ENCODE results near the gene GPI. TPM values are rescaled to one million over a fixed set of nuclear protein-coding genes. Genes with fewer than 3 reads are reported as not detected.

The GPI gene
- total and polyA plus RNA-seq, 2 donors (not counting 3 experiments of a cell fraction or from before 2014, with no cell fraction given), result 131 to 273 TPM

DNA sequence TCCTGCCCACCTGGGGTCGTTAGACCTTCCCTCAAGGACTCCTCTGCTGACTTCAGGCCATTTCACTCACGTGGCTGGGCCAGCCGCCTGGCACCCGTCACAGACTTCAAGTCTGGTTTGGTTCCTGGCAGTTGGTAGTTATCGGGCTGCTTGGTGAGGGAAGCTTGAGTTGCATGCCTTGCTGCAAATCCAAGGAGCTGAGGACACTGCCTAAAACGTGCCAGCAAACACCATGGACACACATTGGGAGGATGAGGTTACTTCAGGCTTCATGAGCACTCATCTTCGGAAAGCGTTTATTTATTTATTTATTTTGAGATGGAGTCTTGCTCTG, 2.6 kb downstream of the GPI start:
- H3K79me2 ChIP-seq (ENCODE audit: control insufficient read depth, insufficient read depth, low read length), result peaks cover 35% of the 10 kb centered on the region
- no TSS peak for BruUV-seq (replicated peaks)
- H3K9me1 ChIP-seq (replicated peaks; ENCODE audit: control insufficient read depth, extremely low read depth, insufficient read depth, low read length), result no peaks in the 10 kb centered on the region
- intact Hi-C loops (cut with micrococcal nuclease) (loop anchor here (5.0 kb wide), 1 partner anchor 65 kb away; no protein-coding TSS in a partner anchor), dilution Hi-C loops (cut with MboI; ENCODE audit: extremely low pct_ligation_motif_present, low sequenced_read_pairs) (no loop called here)
- H3K27me3 ChIP-seq (ENCODE audit: control insufficient read depth in 2 of 2, insufficient read depth in 2 of 2, low read length in 2 of 2), result no peaks in the 10 kb centered on the region
- no peak overlapping the region for H2AFZ ChIP-seq (ENCODE audit: low read depth, low read length)
- H4K20me1 ChIP-seq (replicated peaks; ENCODE audit: control insufficient read depth, extremely low read depth, insufficient read depth, low read length), result no peaks in the 10 kb centered on the region
- peaks cover 6 to 21% of the 10 kb centered on the region in 2 experiments for H3K36me3 ChIP-seq (ENCODE audit: control insufficient read depth in 2 of 2, extremely low read depth in 1 of 2, insufficient read depth in 2 of 2, low read length in 2 of 2)
- ChIA-PET POLR2A (no interaction called here), CTCF (no interaction called here)
- H3K4me2 ChIP-seq (ENCODE audit: insufficient read depth, low read length), result no peak overlapping the region
- no peak overlapping the region for H3K27ac ChIP-seq (ENCODE audit: insufficient read depth, low read depth, low read length)
- no peaks in the 10 kb centered on the region for H3K9me3 ChIP-seq (replicated peaks; ENCODE audit: control insufficient read depth, insufficient read depth, low read length)
- no peak overlapping the region for H3K4me3 ChIP-seq (replicated peaks in 1 of 3; ENCODE audit: insufficient read depth in 1 of 3, low read depth in 1 of 3, low read length in 3 of 3)
- peaks cover 11% of the 10 kb centered on the region for H3K4me1 ChIP-seq (ENCODE audit: control insufficient read depth, extremely low read depth, insufficient read depth, low read length)
- no peak for FAIRE-seq
- no peak for DNase-seq (ENCODE audit: low read depth, low spot score)
- H3K9ac ChIP-seq (replicated peaks; ENCODE audit: extremely low read depth, insufficient read depth, low read length), result no peak overlapping the region
- TF ChIP-seq JUN (IDR thresholded peaks at IDR 0.05; ENCODE audit: borderline replicate concordance, insufficient read depth, insufficient read length, low read depth) (no peak), MYC (IDR thresholded peaks at IDR 0.05; ENCODE audit: low read depth, low read length) (no peak), FOS (IDR thresholded peaks at IDR 0.05; ENCODE audit: borderline replicate concordance, insufficient read depth, low read length) (no peak), GATA2 (IDR thresholded peaks at IDR 0.05; ENCODE audit: insufficient read depth, insufficient read length, low read depth, low read length) (no peak), POLR2AphosphoS5 (IDR thresholded peaks at IDR 0.05; ENCODE audit: insufficient read depth, low read depth, low read length) (no peak), EZH2 (IDR thresholded peaks at IDR 0.05; ENCODE audit: borderline replicate concordance, low read depth, low read length, severe bottlenecking) (no peak), POLR2A (IDR thresholded peaks at IDR 0.05; ENCODE audit: low read depth, low read length) (no peak)
- TF ChIP-seq, protein P1, sequence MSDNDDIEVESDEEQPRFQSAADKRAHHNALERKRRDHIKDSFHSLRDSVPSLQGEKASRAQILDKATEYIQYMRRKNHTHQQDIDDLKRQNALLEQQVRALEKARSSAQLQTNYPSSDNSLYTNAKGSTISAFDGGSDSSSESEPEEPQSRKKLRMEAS (IDR thresholded peaks at IDR 0.05; ENCODE audit: insufficient read depth, insufficient read length), result no peak
- TF ChIP-seq, protein P2, sequence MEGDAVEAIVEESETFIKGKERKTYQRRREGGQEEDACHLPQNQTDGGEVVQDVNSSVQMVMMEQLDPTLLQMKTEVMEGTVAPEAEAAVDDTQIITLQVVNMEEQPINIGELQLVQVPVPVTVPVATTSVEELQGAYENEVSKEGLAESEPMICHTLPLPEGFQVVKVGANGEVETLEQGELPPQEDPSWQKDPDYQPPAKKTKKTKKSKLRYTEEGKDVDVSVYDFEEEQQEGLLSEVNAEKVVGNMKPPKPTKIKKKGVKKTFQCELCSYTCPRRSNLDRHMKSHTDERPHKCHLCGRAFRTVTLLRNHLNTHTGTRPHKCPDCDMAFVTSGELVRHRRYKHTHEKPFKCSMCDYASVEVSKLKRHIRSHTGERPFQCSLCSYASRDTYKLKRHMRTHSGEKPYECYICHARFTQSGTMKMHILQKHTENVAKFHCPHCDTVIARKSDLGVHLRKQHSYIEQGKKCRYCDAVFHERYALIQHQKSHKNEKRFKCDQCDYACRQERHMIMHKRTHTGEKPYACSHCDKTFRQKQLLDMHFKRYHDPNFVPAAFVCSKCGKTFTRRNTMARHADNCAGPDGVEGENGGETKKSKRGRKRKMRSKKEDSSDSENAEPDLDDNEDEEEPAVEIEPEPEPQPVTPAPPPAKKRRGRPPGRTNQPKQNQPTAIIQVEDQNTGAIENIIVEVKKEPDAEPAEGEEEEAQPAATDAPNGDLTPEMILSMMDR (IDR thresholded peaks at IDR 0.05; ENCODE audit: extremely low read depth in 1 of 2, insufficient read depth in 1 of 2, low read depth in 1 of 2, low read length in 2 of 2), result no peak
